ENCODE data around the gene WT1. TPM values are rescaled to one million over a fixed set of nuclear protein-coding genes. Genes with fewer than 3 reads are reported as not detected.

The WT1 gene
- total and polyA plus RNA-seq, 2 of the 8 experiments (the other 6 are each of a cell fraction or from before 2014, with no cell fraction given) = 0.05 to 0.17 TPM

DNA sequence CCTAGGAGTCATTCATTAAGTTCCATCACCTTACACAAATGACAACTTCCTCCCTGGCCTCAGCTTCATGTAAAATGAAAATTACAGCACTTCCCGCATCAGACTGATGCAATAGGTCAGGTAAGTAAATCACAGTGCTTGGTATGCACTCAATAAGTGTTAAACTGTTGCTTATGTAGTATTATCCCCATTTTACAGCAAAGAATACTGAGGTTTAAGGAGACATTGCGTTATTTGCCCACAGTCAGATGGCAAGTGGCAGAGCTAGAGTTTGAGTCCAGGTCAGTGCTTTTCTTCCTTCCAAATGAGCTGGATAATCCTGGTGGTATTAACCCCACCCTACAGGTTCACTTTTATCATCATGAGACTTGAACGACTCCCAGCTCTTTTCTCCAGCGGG, 29.7 kb downstream of the WT1 start (continued):
- TF ChIP-seq SIN3A (conservative IDR thresholded peaks at IDR 0.05 in 1 of 2, IDR thresholded peaks at IDR 0.05 in 1 of 2; ENCODE audit: low read depth in 1 of 2, low read length in 2 of 2) = no peak
- TF ChIP-seq SRF (IDR thresholded peaks at IDR 0.05; ENCODE audit: low read depth, low read length) = no peak

Measured in H1 (cell line).